MM.1S (cell line): ENCODE data around the gene LIN7A.

ENCODE experiments used
- CTCF ChIP-seq: fragments of 300-600 bp; sonication (generic); IDR thresholded peaks from 2 replicates; pipeline ENCODE4 v1.5.1; 2016; ENCODE audit warnings: antibody characterized with exemption, low read length, mixed read lengths
- EZH2 ChIP-seq: fragments of 300-600 bp; sonication (generic); optimal IDR thresholded peaks from 2 replicates; pipeline ENCODE3; 2017; ENCODE audit warnings: low read depth, mild to moderate bottlenecking, antibody characterized with exemption, low read length, mixed read lengths

- TF ChIP-seq CTCF, result no peak
- TF ChIP-seq EZH2, result no peak
Measured at GRCh38 chr12:80811957-80812708, 125.6 kb downstream of the LIN7A start.
